Muscle of leg (tissue), 11 donors: ENCODE measurements around the gene ELOA2. TPM values are rescaled to one million over a fixed set of nuclear protein-coding genes. Genes with fewer than 3 reads are reported as not detected.
"Not testable (repeated sequence)": the region's sequence is repeated elsewhere in the genome, so short reads cannot be mapped to it uniquely, and the experiment has no call there.

ENCODE experiments used
- DNase-seq: peaks from one replicate; pipeline ENCODE4 v3.0.0; 2013
- H3K27ac ChIP-seq: one replicate; pipeline ENCODE4 v1.5.1; 2013; ENCODE audit warnings: mild to moderate bottlenecking, low read length, control low read depth
- H3K27me3 ChIP-seq: one replicate; pipeline ENCODE4 v1.6.1; 2013; ENCODE audit warnings: low read length; ENCODE audit not compliant: control insufficient read depth, insufficient read depth
- H3K36me3 ChIP-seq: one replicate; pipeline ENCODE4 v1.6.1; 2013; ENCODE audit warnings: low read length; ENCODE audit not compliant: control insufficient read depth, insufficient read depth
- H3K4me1 ChIP-seq: one replicate; pipeline ENCODE4 v1.6.1; 2013; ENCODE audit warnings: low read length; ENCODE audit not compliant: control insufficient read depth, insufficient read depth
- H3K4me3 ChIP-seq: one replicate; pipeline ENCODE4 v1.5.1; 2013; ENCODE audit warnings: low read length, control low read depth
- H3K9me3 ChIP-seq: replicated peaks from 2 replicates; pipeline ENCODE4 v1.6.1; 2013; ENCODE audit warnings: low read depth, low read length; ENCODE audit not compliant: control insufficient read depth
- WGBS: methylation state at CpG from one replicate; pipeline ENCODE4 v1.1.5; 2013; ENCODE audit warnings: missing lambda C conversion rate; ENCODE audit not compliant: insufficient coverage; 5-methylcytosine and 5-hydroxymethylcytosine counted together
- polyA plus RNA-seq, 8 donors: library from polyadenylated mRNA; unstranded; fragments of 120-200 nt; gene quantifications; one replicate each; pipeline versions ENCODE4 v1.2.1 to v1.2.3, GENCODE V29; 2013; ENCODE audit warnings: inconsistent platforms in 1 of 8, low replicate concordance in 1 of 8; ENCODE audit not compliant: insufficient read length in 8 of 8, insufficient read depth in 1 of 8
- total RNA-seq: library from RNA; stranded (reverse); fragments of 120-200 nt; gene quantifications from one replicate; pipeline ENCODE4 v1.2.4, GENCODE V29; 2013

Gene ELOA2
- total and polyA plus RNA-seq, 9 donors = 0.05 to 0.12 (median 0.07) TPM; not detected in 6

DNA sequence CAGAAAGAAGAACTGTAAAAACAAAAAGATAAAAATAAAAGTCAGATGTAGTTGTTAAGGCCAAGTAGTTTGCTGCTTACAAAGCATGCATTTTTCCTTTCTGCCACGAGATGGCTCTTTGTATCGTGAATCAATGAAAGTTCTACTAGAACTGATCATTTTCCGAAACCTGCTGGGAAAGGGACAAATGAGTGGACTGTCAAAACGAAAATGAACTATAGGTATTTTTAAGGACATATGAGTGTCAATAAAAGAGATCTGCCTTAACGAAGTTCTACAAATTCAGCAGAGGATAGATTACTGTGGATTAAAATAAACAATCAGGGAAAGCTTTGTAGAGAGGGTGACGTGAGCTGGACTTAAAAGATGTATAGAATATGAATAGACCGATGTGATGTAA, 15.0 kb upstream of the ELOA2 start:
- no peaks in the 10 kb centered on the region for H3K27me3 ChIP-seq
- H3K36me3 ChIP-seq = no peaks in the 10 kb centered on the region
- WGBS = 46% methylated on average over 7 of the region's 7 CpGs
- no peaks in the 10 kb centered on the region for H3K9me3 ChIP-seq
- peak; percentile 65 for DNase-seq
- no peak overlapping the region for H3K27ac ChIP-seq
- no peak overlapping the region for H3K4me3 ChIP-seq
- H3K4me1 ChIP-seq = no peaks in the 10 kb centered on the region

DNA sequence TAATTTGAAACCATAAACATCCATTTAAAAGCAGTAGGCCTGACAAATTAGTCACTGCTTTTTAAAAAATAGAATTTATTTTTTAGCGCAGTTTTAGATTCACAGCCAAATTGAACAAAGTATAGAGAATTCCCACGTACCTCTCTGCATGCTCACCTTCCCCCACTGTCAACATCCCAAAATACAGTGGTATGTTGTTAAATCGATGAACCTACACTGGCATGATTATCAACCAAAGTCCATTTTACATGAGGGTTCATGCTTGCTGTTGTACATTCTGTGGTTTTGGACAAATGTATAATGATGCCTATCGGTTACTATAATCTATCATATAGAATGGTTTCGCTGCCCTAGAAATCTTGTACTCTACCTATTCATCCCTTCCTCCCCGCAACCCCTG, 5.6 kb upstream of the ELOA2 start:
- H3K27ac ChIP-seq = no peak overlapping the region
- DNase-seq = no peak
- WGBS = no CpG with 5 or more reads among the region's 6 CpGs
- H3K4me1 ChIP-seq = no peaks in the 10 kb centered on the region
- H3K36me3 ChIP-seq = no peaks in the 10 kb centered on the region
- H3K9me3 ChIP-seq = no peaks in the 10 kb centered on the region
- no peak overlapping the region for H3K4me3 ChIP-seq
- no peaks in the 10 kb centered on the region for H3K27me3 ChIP-seq

DNA sequence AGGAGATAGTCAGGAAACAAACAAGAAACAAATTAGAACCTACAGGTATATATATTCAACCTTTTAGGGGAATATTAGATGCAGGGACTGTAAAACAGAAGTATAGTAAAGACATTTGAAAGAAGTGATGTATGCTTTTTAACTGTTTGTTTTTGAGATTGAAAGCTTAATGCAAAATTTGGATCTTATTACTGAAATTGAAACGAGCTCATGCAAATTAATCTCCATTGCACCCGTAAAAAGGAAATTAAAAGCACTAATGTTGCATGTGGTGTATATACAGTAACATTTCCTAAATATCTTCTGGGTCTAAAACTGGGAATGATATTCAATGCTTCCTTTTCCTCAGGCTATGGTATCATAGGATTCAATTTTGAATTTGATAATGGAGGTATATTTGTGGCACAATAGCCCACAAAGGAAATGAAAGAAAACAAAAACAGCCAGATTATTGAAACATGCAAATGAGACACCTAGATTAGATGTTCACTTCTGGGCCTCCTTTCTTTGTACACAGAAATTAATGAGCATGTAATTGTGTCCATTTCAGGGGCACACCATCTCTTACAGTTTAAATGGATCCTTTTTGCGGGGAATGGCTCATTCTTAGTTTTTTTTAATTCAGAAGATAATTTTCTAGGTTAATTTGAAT, 1.6 kb upstream of the ELOA2 start:
- no peaks in the 10 kb centered on the region for H3K36me3 ChIP-seq
- no CpG with 5 or more reads among the region's 3 CpGs for WGBS
- no peak overlapping the region for H3K4me3 ChIP-seq
- H3K9me3 ChIP-seq = peaks cover 8% of the 10 kb centered on the region
- DNase-seq = no peak
- no peaks in the 10 kb centered on the region for H3K27me3 ChIP-seq
- no peaks in the 10 kb centered on the region for H3K4me1 ChIP-seq
- H3K27ac ChIP-seq = no peak overlapping the region

DNA sequence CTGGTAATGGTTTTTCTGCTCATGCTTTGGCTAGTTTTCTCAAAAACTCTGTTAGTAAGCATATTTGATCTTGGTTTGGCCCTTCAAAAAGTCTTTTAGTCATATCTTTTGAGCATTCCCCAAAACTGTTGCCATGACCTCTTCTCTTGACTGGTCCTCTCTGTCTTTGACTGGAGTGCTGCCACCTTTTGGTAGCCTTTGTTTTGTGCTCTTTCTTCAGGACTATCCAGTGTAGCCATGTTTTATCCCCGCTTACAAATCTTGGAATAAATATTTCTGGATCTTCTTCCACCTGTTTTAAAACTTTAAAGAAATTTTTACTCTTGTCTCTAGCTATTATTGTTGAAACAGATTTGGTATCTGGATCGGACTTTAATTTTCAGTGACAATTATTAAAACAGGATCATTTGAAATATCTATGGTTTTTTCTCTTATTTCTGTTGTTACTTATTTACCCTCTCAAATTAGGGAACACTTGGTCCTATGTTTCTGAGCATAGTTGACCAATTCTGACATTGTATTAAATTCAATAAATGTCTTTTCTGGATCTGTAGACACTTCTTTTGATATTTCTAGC, 965 bp upstream of the ELOA2 start:
- DNase-seq = no peak
- Histone ChIP-seq H3K9me3 (peaks cover 12% of the 10 kb centered on the region), H3K4me1 (no peaks in the 10 kb centered on the region), H3K36me3 (no peaks in the 10 kb centered on the region), H3K27me3 (no peaks in the 10 kb centered on the region), H3K27ac (no peak overlapping the region), H3K4me3 (no peak overlapping the region)
- no CpG with 5 or more reads among the region's 2 CpGs for WGBS

DNA sequence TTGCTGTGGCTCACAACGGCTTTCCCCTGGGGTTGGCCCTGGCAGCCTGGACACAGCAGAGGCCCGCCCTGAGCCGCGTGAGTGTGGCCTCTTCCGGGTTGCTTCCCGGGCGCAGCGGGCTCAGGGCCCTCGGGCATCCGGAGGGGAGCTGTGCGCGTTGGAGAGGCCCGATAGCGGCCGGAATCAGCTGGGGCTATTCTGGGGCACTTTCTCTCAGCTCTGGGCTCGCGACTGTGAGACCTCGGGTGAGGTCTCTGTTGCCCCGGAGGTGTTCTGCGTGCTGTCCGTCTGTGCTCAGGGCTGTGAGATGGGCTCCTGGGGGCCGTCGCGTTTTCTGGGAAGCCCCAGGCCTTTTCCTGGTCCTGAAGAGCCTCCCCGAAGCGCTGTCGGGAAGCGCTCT, 830 bp downstream of the ELOA2 start:
- WGBS = 90% methylated on average over 28 of the region's 28 CpGs
- not testable (repeated sequence) for H3K4me3 ChIP-seq, H3K27ac ChIP-seq, H3K4me1 ChIP-seq, H3K27me3 ChIP-seq, DNase-seq, H3K36me3 ChIP-seq
- H3K9me3 ChIP-seq = peaks cover 12% of the 10 kb centered on the region

DNA sequence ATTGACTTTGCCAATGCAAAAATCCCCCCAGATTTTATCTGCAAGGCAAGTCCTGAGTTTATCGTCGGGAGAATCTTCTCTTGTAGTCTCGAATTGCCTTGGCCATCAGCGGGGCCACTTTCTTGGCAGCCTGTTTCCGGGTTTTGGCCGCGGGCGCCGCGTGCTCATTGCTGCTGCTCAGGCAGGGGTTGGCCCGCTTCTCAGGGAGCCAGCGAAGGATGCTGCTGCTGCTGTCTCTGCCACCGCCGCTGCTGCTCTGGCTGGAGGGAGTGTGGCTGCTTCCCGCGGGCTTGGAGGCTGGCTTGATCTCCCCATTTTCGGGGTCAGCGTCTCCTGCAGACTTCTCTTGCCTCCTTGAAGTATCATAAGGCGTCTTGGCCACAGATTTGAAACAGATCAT, 2.5 kb downstream of the ELOA2 start:
- Histone ChIP-seq H3K27ac (no peak overlapping the region), H3K4me3 (no peak overlapping the region), H3K4me1 (no peaks in the 10 kb centered on the region), H3K36me3 (no peaks in the 10 kb centered on the region), H3K27me3 (no peaks in the 10 kb centered on the region), H3K9me3 (peaks cover 15% of the 10 kb centered on the region)
- DNase-seq = no peak
- 86% methylated on average over 17 of the region's 19 CpGs for WGBS

DNA sequence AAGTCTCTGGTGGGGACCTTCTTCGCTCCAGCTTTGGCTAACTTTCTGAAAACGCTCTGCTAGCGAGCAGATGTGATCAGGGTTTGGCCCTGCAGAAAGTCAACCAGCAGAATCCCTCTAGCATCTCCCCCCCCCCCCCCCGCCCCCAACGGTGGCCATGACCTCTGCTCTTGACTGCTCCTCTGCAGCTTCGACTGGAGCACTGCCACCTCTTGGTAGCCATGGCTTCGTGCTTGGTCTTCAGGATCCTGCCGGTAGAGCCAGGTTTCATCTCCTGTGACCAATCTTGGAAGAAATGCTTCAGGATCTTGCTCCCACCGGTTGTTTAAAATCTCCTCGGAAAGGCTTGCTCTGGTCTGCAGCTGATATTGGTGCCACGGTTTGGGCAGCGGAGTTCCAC, 4.5 kb downstream of the ELOA2 start:
- DNase-seq, H3K4me1 ChIP-seq, H3K36me3 ChIP-seq, H3K4me3 ChIP-seq, H3K27ac ChIP-seq, H3K27me3 ChIP-seq: not testable (repeated sequence)
- 77% methylated on average over 2 of the region's 12 CpGs for WGBS
- H3K9me3 ChIP-seq = peaks cover 15% of the 10 kb centered on the region

DNA sequence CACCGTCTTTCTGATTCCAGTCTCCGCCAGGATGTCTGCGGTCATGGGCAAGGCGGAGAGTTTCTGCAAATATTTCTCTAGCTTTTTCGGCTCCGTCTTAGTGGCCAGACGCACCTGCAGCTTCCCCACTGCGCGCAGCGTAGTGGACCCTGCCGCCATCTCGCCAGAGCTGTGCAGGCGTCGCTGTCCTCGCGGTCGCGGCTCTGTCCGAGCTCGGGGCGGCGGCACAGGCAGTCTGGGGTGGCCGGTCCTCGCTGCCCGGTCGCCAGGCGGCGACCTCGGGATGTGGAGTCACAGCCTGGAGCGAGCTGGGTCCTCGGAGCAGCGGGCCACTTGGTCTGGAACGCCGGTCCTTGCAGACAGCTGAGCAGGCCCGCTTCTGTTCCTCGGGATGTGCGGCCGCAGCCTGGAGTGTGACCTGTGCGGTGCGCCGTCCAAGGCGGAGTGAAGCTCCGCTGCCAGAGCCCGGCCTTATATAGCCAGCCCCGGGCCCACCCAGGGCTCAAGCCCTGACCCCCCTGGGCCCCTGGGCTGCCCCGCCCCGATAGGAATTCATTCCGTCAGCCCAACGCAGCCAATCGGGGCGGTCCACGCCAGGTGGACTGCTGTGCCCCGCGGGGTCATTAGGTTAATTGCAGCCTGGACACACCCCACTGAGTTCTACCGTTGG, 5.6 kb downstream of the ELOA2 start:
- not testable (repeated sequence) for H3K4me3 ChIP-seq, H3K27ac ChIP-seq, H3K4me1 ChIP-seq, DNase-seq, H3K27me3 ChIP-seq, H3K36me3 ChIP-seq
- H3K9me3 ChIP-seq = peaks cover 21% of the 10 kb centered on the region
- WGBS = no CpG with 5 or more reads among the region's 55 CpGs

DNA sequence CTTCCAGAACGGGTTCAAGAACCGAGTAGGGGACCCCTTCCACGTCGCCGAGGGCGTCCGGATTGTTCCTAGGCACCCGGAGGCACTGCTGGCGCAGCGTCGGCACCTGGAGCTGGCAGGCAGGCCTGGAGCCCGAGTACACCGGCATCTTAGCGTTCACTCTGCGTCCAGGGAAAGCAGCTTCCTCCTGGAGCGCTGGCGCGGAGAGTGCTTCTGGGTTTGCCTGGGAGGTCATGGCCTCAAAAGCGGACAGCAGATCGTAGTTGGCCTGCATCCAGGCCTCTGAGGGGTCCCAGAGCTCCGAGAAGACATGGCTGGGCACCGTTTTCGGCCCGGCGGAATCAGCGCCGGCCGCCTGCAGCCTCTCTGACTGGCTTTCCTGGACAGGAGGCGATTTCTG, 6.7 kb downstream of the ELOA2 start:
- H3K9me3 ChIP-seq = peaks cover 18% of the 10 kb centered on the region
- not testable (repeated sequence) for H3K4me3 ChIP-seq, H3K36me3 ChIP-seq, DNase-seq, H3K27ac ChIP-seq, H3K4me1 ChIP-seq, H3K27me3 ChIP-seq
- WGBS = no CpG with 5 or more reads among the region's 29 CpGs

DNA sequence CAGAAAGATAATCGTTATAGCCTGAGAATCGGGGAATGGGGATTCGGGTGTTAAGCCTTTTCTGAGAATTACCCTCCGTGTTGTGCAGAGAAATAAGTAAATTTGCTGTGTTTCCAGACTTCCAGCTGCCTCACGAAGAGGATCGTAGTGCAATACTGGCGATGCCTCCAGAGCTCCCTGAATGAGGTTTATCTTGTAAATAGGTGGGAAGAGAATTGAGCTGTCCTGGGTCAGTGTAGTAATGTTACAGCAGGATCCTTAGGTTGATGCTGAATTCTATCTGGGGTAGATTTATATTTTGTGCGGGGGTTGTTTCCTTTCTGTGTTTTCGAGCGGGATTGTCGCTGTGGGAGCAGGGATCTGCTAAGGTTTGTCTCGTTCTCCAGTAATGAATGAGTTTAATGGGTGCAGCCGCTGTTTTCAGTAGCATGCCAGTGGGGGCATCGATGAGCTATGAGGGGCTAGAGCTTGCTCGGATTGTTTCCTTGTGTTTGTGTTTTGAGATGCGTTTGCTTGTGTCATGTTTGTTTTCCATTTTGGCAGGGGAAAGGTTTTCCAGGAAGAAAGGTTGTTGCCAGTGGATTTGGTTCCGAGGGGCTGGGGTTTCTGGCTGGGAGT, 9.8 kb downstream of the ELOA2 start:
- H3K27me3 ChIP-seq, H3K4me3 ChIP-seq, DNase-seq, H3K4me1 ChIP-seq, H3K27ac ChIP-seq, H3K36me3 ChIP-seq: not testable (repeated sequence)
- H3K9me3 ChIP-seq = peaks cover 11% of the 10 kb centered on the region
- 78% methylated on average over 3 of the region's 17 CpGs for WGBS
